HCT116 (cell line): ENCODE data around the gene RABGGTB. TPM values are rescaled to one million over a fixed set of nuclear protein-coding genes. Genes with fewer than 3 reads are reported as not detected.
"Not testable (repeated sequence)": the region's sequence is repeated elsewhere in the genome, so short reads cannot be mapped to it uniquely, and the experiment has no call there.

Experiments used
- ATAC-seq: fragments of 200-7000 bp; cut with Tn5 transposase; 2 replicates; pipeline ENCODE4 v1.9.1; 2020; ENCODE audit warnings: mild to moderate bottlenecking, moderate library complexity
- BruUV-seq: library from RNA; stranded (reverse); fragments of 400-500 nt; replicated peaks from 2 replicates; lab custom pipeline; 2021; lab: Mats Ljungman, UMichigan
- CTCF ChIA-PET: fragments of 300-600 bp; sonication (Branson Sonifier 250); formaldehyde crosslinking; loops from one replicate; lab custom pipeline; 2021; ENCODE audit warnings: antibody characterized with exemption; lab: Charles Lee
- POLR2A ChIA-PET: fragments of 300-600, 350-600 bp; sonication (Branson Sonifier 250); formaldehyde crosslinking; loops from one replicate; lab custom pipeline; 2021; ENCODE audit warnings: antibody characterized with exemption; lab: Charles Lee
- RAD21 ChIA-PET, 2 experiments: fragments of 300-600 bp; sonication (Branson Sonifier 250); formaldehyde crosslinking; loops; one replicate each; lab custom pipeline; 2023; ENCODE audit warnings: low total read pairs in 2 of 2; ENCODE audit not compliant: uncharacterized antibody in 2 of 2, unreplicated experiment in 2 of 2, low non-redundant PET in 1 of 2; lab: Charles Lee
- DNase-seq: peaks from one replicate; pipeline ENCODE4 v3.0.0-alpha.2; 2010; ENCODE audit warnings: low read depth, low spot score
- H2AFZ ChIP-seq: fragments of 200-600 bp; shearing (Covaris generic), sonication (generic); 2 replicates; pipeline ENCODE4 v1.6.1; 2017; ENCODE audit warnings: low read depth, mixed run types, mixed read lengths, antibody characterized with exemption, low read length; ENCODE audit not compliant: poor library complexity, severe bottlenecking
- H3K27ac ChIP-seq: 2 replicates; pipeline ENCODE4 v1.5.1; 2012; ENCODE audit warnings: low read depth, low read length
- H3K27me3 ChIP-seq: fragments of 200-600 bp; sonication (generic); 2 replicates; pipeline ENCODE4 v1.6.1; 2016; ENCODE audit warnings: mixed run types, low read length, mixed read lengths; ENCODE audit not compliant: insufficient read depth
- H3K36me3 ChIP-seq, 2 experiments: fragments of 200-500 bp in 1 of 2; fragments of 200-600 bp in 1 of 2; sonication (Bioruptor generic) in 1 of 2; sonication (generic) in 1 of 2; 2 replicates each; pipeline versions ENCODE4 v1.5.1 to v1.6.1; 2014 to 2016; ENCODE audit warnings: low read length in 2 of 2, inconsistent platforms in 1 of 2, mixed read lengths in 1 of 2, mixed run types in 1 of 2; ENCODE audit not compliant: insufficient read depth in 2 of 2, control insufficient read depth in 1 of 2
- H3K4me1 ChIP-seq, 2 experiments: fragments of 200-600 bp in 1 of 2; sonication (generic) in 1 of 2; 2 replicates each; pipeline versions ENCODE4 v1.5.1 to v1.6.1; 2012 to 2017; ENCODE audit warnings: low read length in 2 of 2, inconsistent platforms in 1 of 2, mild to moderate bottlenecking in 1 of 2, mixed read lengths in 1 of 2, mixed run types in 1 of 2, moderate library complexity in 1 of 2; ENCODE audit not compliant: insufficient read depth in 2 of 2, control insufficient read depth in 1 of 2
- H3K4me2 ChIP-seq: fragments of 200-600 bp; sonication (generic); 2 replicates; pipeline ENCODE4 v1.6.1; 2017; ENCODE audit warnings: mixed run types, low read length, mixed read lengths
- H3K4me3 ChIP-seq, 2 experiments: fragments of 200-600 bp in 1 of 2; sonication (generic) in 1 of 2; replicated peaks in 1 of 2; 2 replicates each; pipeline ENCODE4 v1.5.1; 2011 to 2016; ENCODE audit warnings: low read length in 2 of 2, control low read depth in 1 of 2, low read depth in 1 of 2, mild to moderate bottlenecking in 1 of 2, mixed read lengths in 1 of 2, mixed run types in 1 of 2
- H3K79me2 ChIP-seq: fragments of 200-600 bp; sonication (generic); 2 replicates; pipeline ENCODE4 v1.6.1; 2017; ENCODE audit warnings: mild to moderate bottlenecking, mixed run types, low read length, moderate library complexity, mixed read lengths; ENCODE audit not compliant: insufficient read depth
- H3K9ac ChIP-seq: fragments of 200-600 bp; sonication (generic); 2 replicates; pipeline ENCODE4 v1.6.1; 2016; ENCODE audit warnings: low read length, mixed read lengths
- H3K9me2 ChIP-seq: fragments of 200-600 bp; sonication (generic), shearing (Covaris generic); 2 replicates; pipeline ENCODE4 v1.6.1; 2017; ENCODE audit warnings: mixed run types, mild to moderate bottlenecking, moderate library complexity; ENCODE audit not compliant: insufficient read depth
- H3K9me3 ChIP-seq, 2 experiments: fragments of 200-500 bp in 1 of 2; fragments of 200-600 bp in 1 of 2; sonication (Bioruptor generic) in 1 of 2; sonication (generic) in 1 of 2; 2 replicates each; pipeline ENCODE4 v1.6.1; 2014 to 2017; ENCODE audit warnings: low read length in 2 of 2, mixed read lengths in 2 of 2, inconsistent platforms in 1 of 2, low read depth in 1 of 2, mild to moderate bottlenecking in 1 of 2, mixed run types in 1 of 2, moderate library complexity in 1 of 2; ENCODE audit not compliant: control insufficient read depth in 1 of 2, insufficient read depth in 1 of 2
- H4K20me1 ChIP-seq: fragments of 200-600 bp; sonication (generic), shearing (Covaris generic); 2 replicates; pipeline ENCODE4 v1.6.1; 2017; ENCODE audit warnings: mixed run types, mild to moderate bottlenecking, moderate library complexity; ENCODE audit not compliant: insufficient read depth
- ATF3 ChIP-seq: IDR thresholded peaks from 2 replicates; pipeline ENCODE4 v1.6.1; 2012
- CBX3 ChIP-seq: IDR thresholded peaks from 2 replicates; pipeline ENCODE4 v1.6.1; 2012; ENCODE audit warnings: low read depth
- EGR1 ChIP-seq: IDR thresholded peaks from 2 replicates; pipeline ENCODE4 v1.6.1; 2012; ENCODE audit warnings: low read depth
- ELF1 ChIP-seq: IDR thresholded peaks from 2 replicates; pipeline ENCODE4 v1.6.1; 2012; ENCODE audit warnings: low read depth, borderline replicate concordance
- EZH2 ChIP-seq: fragments of 200-600 bp; sonication (generic); IDR thresholded peaks from 2 replicates; pipeline ENCODE4 v1.6.1; 2017; ENCODE audit warnings: antibody characterized with exemption, mixed run types
- JUND ChIP-seq: IDR thresholded peaks from 2 replicates; pipeline ENCODE4 v1.6.1; 2012
- POLR2A ChIP-seq: IDR thresholded peaks from 2 replicates; pipeline ENCODE4 v1.7.0; 2011; ENCODE audit warnings: borderline replicate concordance; ENCODE audit not compliant: insufficient read depth, insufficient read length; ENCODE audit errors: extremely low read depth
- POLR2AphosphoS5 ChIP-seq: IDR thresholded peaks from 2 replicates; pipeline ENCODE4 v1.6.1; 2011; ENCODE audit warnings: mild to moderate bottlenecking, low read depth, low read length, moderate library complexity
- RAD21 ChIP-seq: IDR thresholded peaks from 2 replicates; pipeline ENCODE4 v1.6.1; 2012; ENCODE audit warnings: low read depth, mild to moderate bottlenecking
- REST ChIP-seq: IDR thresholded peaks from 2 replicates; pipeline ENCODE4 v1.6.1; 2012; ENCODE audit warnings: low read depth
- SIN3A ChIP-seq: IDR thresholded peaks from 2 replicates; pipeline ENCODE4 v1.6.1; 2012; ENCODE audit warnings: low read depth
- TCF7L2 ChIP-seq: IDR thresholded peaks from 2 replicates; pipeline ENCODE4 v1.7.0; 2011; ENCODE audit warnings: borderline replicate concordance, inconsistent platforms; ENCODE audit not compliant: insufficient read depth, insufficient read length; ENCODE audit errors: extremely low read depth
- ZBTB33 ChIP-seq: IDR thresholded peaks from 2 replicates; pipeline ENCODE4 v1.6.1; 2011; ENCODE audit warnings: mild to moderate bottlenecking, low read length, moderate library complexity; ENCODE audit not compliant: insufficient replicate concordance; ENCODE audit errors: extremely low read depth
- ZNF274 ChIP-seq: fragments of 200-500 bp; sonication (Bioruptor generic); IDR thresholded peaks from 2 replicates; pipeline ENCODE4 v1.6.1; 2014; ENCODE audit warnings: mild to moderate bottlenecking, low read depth, low read length, inconsistent platforms
- intact Hi-C: fragments of 100-400 bp; cut with micrococcal nuclease; formaldehyde crosslinking; loops from 2 replicates; pipeline ENCODE4 v1.10.0; 2022
- total RNA-seq: library from RNA; stranded (reverse); gene quantifications from one replicate; pipeline ENCODE4 v1.2.1, GENCODE V29; 2021; ENCODE audit not compliant: unreplicated experiment
- TF ChIP-seq, protein P1 (sequence below): IDR thresholded peaks from 2 replicates; pipeline ENCODE4 v1.6.1; 2012

The RABGGTB gene
- total RNA-seq, 1 experiment from 2014 or later, result 203 TPM

- ChIA-PET RAD21 (no interaction called here), CTCF (no interaction called here), POLR2A (no interaction called here)
- no TSS peak for BruUV-seq
- Histone ChIP-seq H4K20me1 (no peaks in the 10 kb centered on the region; the same call in 1 of the 2 replicates), H3K4me1 (no peaks in the 10 kb centered on the region), H3K9ac (no peak overlapping the region), H3K9me2 (no peaks in the 10 kb centered on the region), H3K36me3 (peaks cover 0 to 16% of the 10 kb centered on the region in 2 experiments; a peak in 2 of 4 replicates), H3K9me3 (no peaks in the 10 kb centered on the region), H3K27me3 (no peaks in the 10 kb centered on the region), H3K4me2 (no peak overlapping the region), H2AFZ (no peak overlapping the region), H3K4me3 (no peak overlapping the region), H3K27ac (no peak overlapping the region), H3K79me2 (no peaks in the 10 kb centered on the region)
- DNase-seq (no peak), ATAC-seq (no peak)
- intact Hi-C loops, result no loop called here
- TF ChIP-seq SIN3A, result no peak
- TF ChIP-seq ATF3, result no peak
- no peak for TF ChIP-seq POLR2A
- no peak for TF ChIP-seq POLR2AphosphoS5
- TF ChIP-seq REST, result no peak
- TF ChIP-seq TCF7L2, result no peak
- TF ChIP-seq EGR1, result no peak
- no peak for TF ChIP-seq ZNF274
- no peak for TF ChIP-seq ELF1
- TF ChIP-seq JUND, result no peak
- no peak for TF ChIP-seq RAD21
- no peak for TF ChIP-seq EZH2
- no peak for TF ChIP-seq CBX3
- TF ChIP-seq, protein P1, sequence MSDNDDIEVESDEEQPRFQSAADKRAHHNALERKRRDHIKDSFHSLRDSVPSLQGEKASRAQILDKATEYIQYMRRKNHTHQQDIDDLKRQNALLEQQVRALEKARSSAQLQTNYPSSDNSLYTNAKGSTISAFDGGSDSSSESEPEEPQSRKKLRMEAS, result no peak
- no peak for TF ChIP-seq ZBTB33
Observed at GRCh38 chr1:75745276-75745675, 40.8 kb upstream of the RABGGTB start.

- H3K9me3 ChIP-seq, H4K20me1 ChIP-seq, BruUV-seq, H3K36me3 ChIP-seq, CTCF ChIA-PET, H3K4me1 ChIP-seq, H3K9me2 ChIP-seq, DNase-seq, H3K4me2 ChIP-seq, intact Hi-C loops, H3K27me3 ChIP-seq, RAD21 ChIA-PET, H2AFZ ChIP-seq, H3K9ac ChIP-seq, H3K27ac ChIP-seq, ATAC-seq, H3K4me3 ChIP-seq, H3K79me2 ChIP-seq, POLR2A ChIA-PET: not testable (repeated sequence)
Observed at GRCh38 chr1:75757210-75757609, 28.8 kb upstream of the RABGGTB start.
